GOT3 (cell line): ENCODE measurements around the gene CALD1.

Source experiments
- DNase-seq: peaks from one replicate; lab custom pipeline; 2025; ENCODE audit warnings: mixed read lengths; lab: John Stamatoyannopoulos, UW

CALD1 gene

GRCh38 chr7:134894928-134895327 is 115.5 kb downstream of the CALD1 start:
- DNase-seq: no peak

GRCh38 chr7:134896073-134896472 is 116.6 kb downstream of the CALD1 start:
- DNase-seq: no peak

GRCh38 chr7:134897936-134898335 is 118.5 kb downstream of the CALD1 start:
- DNase-seq: no peak

GRCh38 chr7:134899729-134900128 is 120.3 kb downstream of the CALD1 start:
- DNase-seq: no peak

- DNase-seq: no peak
Observed at GRCh38 chr7:134900166-134900982, 120.9 kb downstream of the CALD1 start.

- no peak for DNase-seq
Observed at GRCh38 chr7:134901389-134902020, 122.1 kb downstream of the CALD1 start.

GRCh38 chr7:134902058-134902457 is 122.6 kb downstream of the CALD1 start:
- no peak for DNase-seq

GRCh38 chr7:134903073-134903790 is 123.8 kb downstream of the CALD1 start:
- no peak for DNase-seq

- DNase-seq: no peak
Observed at GRCh38 chr7:134905375-134905774, 125.9 kb downstream of the CALD1 start.

- DNase-seq: no peak
Observed at GRCh38 chr7:134907000-134907399, 127.6 kb downstream of the CALD1 start.

- no peak for DNase-seq
Observed at GRCh38 chr7:134907639-134908038, 128.2 kb downstream of the CALD1 start.

- no peak for DNase-seq
Observed at GRCh38 chr7:134908289-134908688, 128.9 kb downstream of the CALD1 start.

- no peak for DNase-seq
Observed at GRCh38 chr7:134910214-134910890, 130.9 kb downstream of the CALD1 start.

GRCh38 chr7:134910968-134911367 is 131.5 kb downstream of the CALD1 start:
- no peak for DNase-seq

- DNase-seq: no peak
Observed at GRCh38 chr7:134916171-134916883, 136.9 kb downstream of the CALD1 start.

- DNase-seq: no peak
Observed at GRCh38 chr7:134919240-134919641, 139.8 kb downstream of the CALD1 start.

- DNase-seq: no peak
Observed at GRCh38 chr7:134920026-134920753, 140.8 kb downstream of the CALD1 start.

- DNase-seq: no peak
Observed at GRCh38 chr7:134922720-134923704, 143.6 kb downstream of the CALD1 start.

GRCh38 chr7:134925766-134926165 is 146.3 kb downstream of the CALD1 start:
- DNase-seq: no peak

- no peak for DNase-seq
Observed at GRCh38 chr7:134926396-134926795, 147.0 kb downstream of the CALD1 start.
